ENCODE results near the gene FRMD4A.

FRMD4A gene

GRCh38 chr10:14349081-14349480, 18.4 kb upstream of the FRMD4A start:
- no peak overlapping the region for H3K4me3 ChIP-seq
- H3K27ac ChIP-seq, result no peak overlapping the region

DNA sequence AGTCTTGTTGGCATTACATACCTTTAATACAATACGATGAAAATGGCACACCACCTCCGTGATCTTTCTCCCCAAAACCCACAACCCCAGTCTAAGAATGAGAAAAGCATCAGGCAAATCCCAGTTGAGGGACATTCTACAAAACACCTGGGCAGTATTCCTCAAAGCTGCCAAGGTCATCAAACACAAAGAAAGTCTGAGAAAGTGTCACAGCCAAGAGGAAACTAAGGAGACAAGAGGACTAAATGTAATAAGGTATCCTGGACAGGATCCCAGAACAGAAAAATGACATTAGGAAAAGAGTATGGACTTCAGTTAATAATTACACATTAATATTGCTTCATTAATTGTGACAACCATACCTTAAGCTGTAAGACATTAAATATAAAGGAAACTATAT, 14.5 kb upstream of the FRMD4A start:
- no peak overlapping the region for H3K4me3 ChIP-seq
- H3K27ac ChIP-seq, result no peak overlapping the region

DNA sequence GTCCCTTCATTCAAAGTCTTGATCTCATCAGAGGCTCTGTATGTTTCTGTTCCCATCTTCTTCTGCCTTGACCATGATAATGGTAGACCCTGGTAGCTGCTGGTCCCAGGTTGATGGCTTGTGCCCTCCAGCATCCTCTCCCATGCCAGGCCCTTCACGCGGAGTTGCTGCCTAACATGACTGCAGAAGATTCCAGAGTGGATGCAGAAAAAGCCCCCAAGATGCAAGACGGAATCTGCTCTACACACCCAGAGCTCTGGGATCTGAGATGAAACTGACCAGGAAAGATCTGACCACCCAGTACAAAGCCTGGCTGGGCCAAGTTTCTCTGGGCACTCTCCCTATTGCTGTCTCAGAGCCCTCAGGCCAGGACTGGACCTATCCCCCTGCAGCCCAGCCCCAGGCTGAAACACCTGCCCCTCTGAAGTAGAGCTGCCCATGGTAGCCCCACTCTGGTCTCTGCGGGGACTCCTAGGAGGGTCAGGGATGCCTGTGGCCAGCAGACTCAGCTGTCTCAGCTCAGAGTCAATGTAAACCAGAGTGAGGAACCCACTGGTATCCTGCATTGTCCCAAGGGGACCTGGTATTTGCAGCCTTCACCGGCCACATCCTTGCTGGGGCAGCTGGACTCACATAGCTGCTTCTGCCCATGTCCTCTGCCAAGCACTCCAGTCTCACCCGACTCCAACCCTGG, 9.5 kb upstream of the FRMD4A start:
- Histone ChIP-seq H3K27ac (no peak overlapping the region), H3K4me3 (no peak overlapping the region)

GRCh38 chr10:14336736-14337135, 6.0 kb upstream of the FRMD4A start:
- Histone ChIP-seq H3K4me3 (no peak overlapping the region), H3K27ac (no peak overlapping the region)

GRCh38 chr10:14334771-14335170, 4.0 kb upstream of the FRMD4A start:
- Histone ChIP-seq H3K27ac (no peak overlapping the region), H3K4me3 (no peak overlapping the region)

- no peak overlapping the region for H3K4me3 ChIP-seq
- H3K27ac ChIP-seq, result no peak overlapping the region
Observed at GRCh38 chr10:14333606-14334005, 2.9 kb upstream of the FRMD4A start.

DNA sequence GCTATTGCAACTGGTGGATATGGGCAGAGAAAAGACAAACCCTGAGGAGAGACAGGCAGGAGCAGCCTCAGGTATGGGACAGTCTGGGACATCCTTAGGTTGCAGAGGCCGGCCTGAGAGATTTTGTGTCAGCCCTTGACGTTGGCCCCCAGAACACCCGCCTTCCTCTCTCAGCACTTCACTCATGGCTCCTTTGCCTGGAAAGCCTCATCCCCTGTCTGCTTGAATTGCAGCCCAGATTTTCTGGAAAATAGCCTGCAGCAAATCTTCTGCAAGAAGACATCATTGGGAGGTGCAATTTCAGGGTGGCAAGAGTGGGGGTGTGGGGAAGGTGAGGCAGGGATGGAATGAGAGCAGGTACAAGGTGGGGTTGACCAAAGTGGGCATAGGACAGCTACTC, 2.2 kb upstream of the FRMD4A start:
- H3K27ac ChIP-seq, result no peak overlapping the region
- H3K4me3 ChIP-seq, result no peak overlapping the region

DNA sequence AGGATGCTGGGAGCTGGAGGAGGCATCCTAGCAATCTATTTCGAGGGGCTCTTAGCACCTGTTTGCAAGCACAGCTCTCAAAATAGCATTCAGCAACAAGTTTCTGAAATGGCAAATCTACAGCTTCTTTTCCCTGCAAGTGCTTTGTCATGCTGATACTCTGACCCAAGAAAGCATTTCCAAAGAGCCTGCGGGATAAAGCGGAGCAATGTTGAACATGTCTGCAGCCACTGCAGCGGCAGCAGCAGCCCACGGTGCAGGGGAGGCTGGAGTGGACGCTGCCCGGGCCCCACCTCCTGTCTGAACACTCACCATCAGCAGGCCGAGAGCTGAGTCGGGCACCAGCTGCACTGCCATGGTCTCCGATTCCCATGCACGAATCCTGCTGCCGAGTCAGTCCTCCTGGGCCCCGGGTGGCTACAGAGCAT, 964 bp downstream of the FRMD4A start:
- H3K4me3 ChIP-seq, result no peak overlapping the region

GRCh38 chr10:14328881-14329672, 1.6 kb downstream of the FRMD4A start:
- Histone ChIP-seq H3K27ac (no peak overlapping the region), H3K4me3 (no peak overlapping the region)

More for the DNA sequence above, 964 bp downstream of the FRMD4A start:
- H3K27ac ChIP-seq, result no peak overlapping the region

DNA sequence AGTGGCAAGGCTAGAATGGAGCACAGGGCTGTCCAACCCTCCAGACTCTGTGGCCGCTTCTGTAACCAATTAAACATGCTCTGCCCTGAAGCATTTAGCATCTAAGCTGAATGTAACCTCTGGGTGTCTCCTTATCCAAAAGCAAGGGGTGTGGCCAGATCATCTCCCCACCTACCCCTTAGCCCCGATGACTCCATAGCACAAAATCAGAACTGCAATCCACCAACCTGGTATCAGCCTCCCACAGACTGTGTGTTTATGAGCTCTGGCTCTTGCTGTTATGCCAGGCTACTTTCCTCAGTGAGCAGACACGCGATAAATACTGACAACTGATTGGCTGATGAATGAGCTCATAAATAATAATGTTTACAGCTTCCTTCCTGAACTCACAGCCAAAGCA, 3.2 kb downstream of the FRMD4A start:
- H3K27ac ChIP-seq, result no peak overlapping the region

GRCh38 chr10:14326581-14326980, 4.1 kb downstream of the FRMD4A start:
- H3K4me3 ChIP-seq, result no peak overlapping the region
- no peak overlapping the region for H3K27ac ChIP-seq

More for the DNA sequence above, 3.2 kb downstream of the FRMD4A start:
- H3K4me3 ChIP-seq, result no peak overlapping the region

GRCh38 chr10:14325325-14325955, 5.3 kb downstream of the FRMD4A start:
- Histone ChIP-seq H3K27ac (no peak overlapping the region), H3K4me3 (no peak overlapping the region)

DNA sequence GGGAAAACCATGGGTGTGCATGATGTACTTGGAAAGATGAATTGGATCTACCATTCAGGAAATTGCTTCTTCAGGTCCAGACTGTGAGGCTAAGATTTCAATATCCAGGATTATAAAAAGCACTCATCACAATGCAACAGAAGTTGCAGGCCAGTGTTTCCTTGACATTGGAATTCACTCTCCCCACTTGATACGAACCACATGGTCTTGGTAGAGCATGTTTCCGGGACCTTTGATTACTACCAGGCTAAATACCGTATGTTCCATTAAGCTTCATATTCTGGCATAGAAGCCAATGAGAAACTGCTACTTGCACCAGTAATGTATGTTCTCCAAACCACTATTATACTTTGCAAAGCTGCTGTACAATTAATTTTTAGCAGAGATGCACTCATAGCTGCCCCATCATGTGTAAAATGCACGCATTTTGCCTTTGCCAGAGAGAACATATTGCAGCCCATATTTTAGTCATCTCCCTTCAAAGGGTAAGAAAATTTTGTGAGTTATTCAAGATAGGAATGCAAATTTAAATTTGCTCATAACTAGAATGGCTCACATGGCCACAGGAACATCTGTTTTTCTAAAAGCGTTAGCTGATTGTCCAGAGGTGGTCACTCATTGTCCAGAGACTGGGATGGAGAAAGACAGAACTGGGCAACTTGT, 8.1 kb downstream of the FRMD4A start:
- Histone ChIP-seq H3K27ac (no peak overlapping the region), H3K4me3 (no peak overlapping the region)

GRCh38 chr10:14318007-14318406, 12.7 kb downstream of the FRMD4A start:
- H3K4me3 ChIP-seq, result no peak overlapping the region
- H3K27ac ChIP-seq, result no peak overlapping the region

- H3K27ac ChIP-seq, result no peak overlapping the region
- no peak overlapping the region for H3K4me3 ChIP-seq
Observed at GRCh38 chr10:14312014-14312413, 18.7 kb downstream of the FRMD4A start.

- H3K27ac ChIP-seq, result no peak overlapping the region
- no peak overlapping the region for H3K4me3 ChIP-seq
Observed at GRCh38 chr10:14311206-14311957, 19.3 kb downstream of the FRMD4A start.

- H3K27ac ChIP-seq, result no peak overlapping the region
- no peak overlapping the region for H3K4me3 ChIP-seq
Observed at GRCh38 chr10:14309593-14309992, 21.1 kb downstream of the FRMD4A start.

- Histone ChIP-seq H3K4me3 (no peak overlapping the region), H3K27ac (no peak overlapping the region)
Observed at GRCh38 chr10:14306190-14306589, 24.5 kb downstream of the FRMD4A start.

- Histone ChIP-seq H3K4me3 (no peak overlapping the region), H3K27ac (no peak overlapping the region)
Observed at GRCh38 chr10:14304046-14304445, 26.7 kb downstream of the FRMD4A start.

DNA sequence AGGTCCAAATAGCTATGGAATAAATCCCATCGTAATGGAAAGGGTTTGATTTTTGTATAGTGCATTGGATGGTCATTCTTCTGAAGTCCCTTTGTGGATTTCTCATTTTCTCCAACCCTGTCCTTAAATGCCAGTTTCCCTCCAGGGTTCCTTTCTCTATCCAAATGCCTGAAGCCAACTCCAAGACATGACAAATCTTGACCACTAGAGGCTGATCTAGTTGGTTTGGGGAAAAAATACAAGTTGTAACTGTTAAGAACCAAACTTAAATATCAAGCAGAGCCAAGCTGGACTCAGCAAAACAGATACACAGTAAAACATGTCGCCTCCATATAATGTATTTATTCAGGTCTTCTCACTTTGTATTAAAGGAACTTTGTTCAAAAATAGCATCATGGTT, 28.7 kb downstream of the FRMD4A start:
- no peak overlapping the region for H3K4me3 ChIP-seq

More for the DNA sequence above, 28.7 kb downstream of the FRMD4A start:
- no peak overlapping the region for H3K27ac ChIP-seq

All from skin epidermis (tissue), 12 donors.